CD1c-positive myeloid dendritic cell (primary cell): ENCODE data around the gene TCAP.
A peak's percentile ranks its signal among the peaks of the same experiment; 100 is the strongest.

Experiments
- DNase-seq: peaks from one replicate; pipeline ENCODE4 v3.0.0-alpha.2; 2016; ENCODE audit errors: extremely low spot score

The TCAP gene

GRCh38 chr17:39666601-39667261, 1.6 kb downstream of the TCAP start:
- DNase-seq, result no peak

GRCh38 chr17:39667262-39667944, 2.3 kb downstream of the TCAP start:
- no peak for DNase-seq

GRCh38 chr17:39667945-39668924, 3.1 kb downstream of the TCAP start, which contains the start of gene PNMT:
Gene PNMT, plus strand, starts transcription at chr17:39668453. Its CDS starts 23 bp downstream, at chr17:39668476.
- DNase-seq, result peak; percentile 62

- no peak for DNase-seq
Measured at GRCh38 chr17:39669897-39670735, 5.0 kb downstream of the TCAP start.

- no peak for DNase-seq
Measured at GRCh38 chr17:39670746-39671145, 5.6 kb downstream of the TCAP start.

- DNase-seq, result no peak
Measured at GRCh38 chr17:39671651-39672521, 6.7 kb downstream of the TCAP start.

- DNase-seq, result no peak
Measured at GRCh38 chr17:39672522-39673334, 7.6 kb downstream of the TCAP start.

GRCh38 chr17:39673335-39674081, 8.4 kb downstream of the TCAP start:
- no peak for DNase-seq

GRCh38 chr17:39674179-39674578, 9.0 kb downstream of the TCAP start:
- DNase-seq, result no peak

- DNase-seq, result no peak
Measured at GRCh38 chr17:39674702-39675389, 9.7 kb downstream of the TCAP start.

- DNase-seq, result no peak
Measured at GRCh38 chr17:39675390-39676082, 10.4 kb downstream of the TCAP start.

- peak; percentile 37 for DNase-seq
Measured at GRCh38 chr17:39676198-39676819, 11.2 kb downstream of the TCAP start.

GRCh38 chr17:39677072-39677471, 11.9 kb downstream of the TCAP start:
- no peak for DNase-seq

- DNase-seq, result no peak
Measured at GRCh38 chr17:39677542-39678339, 12.6 kb downstream of the TCAP start.

GRCh38 chr17:39678340-39679116, 13.4 kb downstream of the TCAP start:
- DNase-seq, result no peak
